BJ (cell line): Measurements from ENCODE around the gene EGLN2. TPM values are rescaled to one million over a fixed set of nuclear protein-coding genes. Genes with fewer than 3 reads are reported as not detected.
"Not testable (repeated sequence)": the region's sequence is repeated elsewhere in the genome, so short reads cannot be mapped to it uniquely, and the experiment has no call there.

ENCODE experiments used
- CTCF ChIA-PET: fragments of 350-600 bp; formaldehyde crosslinking; extraction: SDS; loops from one replicate; lab custom pipeline; 2021; ENCODE audit warnings: antibody characterized with exemption, inconsistent platforms; lab: Yijun Ruan, JAX
- POLR2A ChIA-PET: fragments of 300-600 bp; sonication (Branson Sonifier 250); formaldehyde crosslinking; extraction: SDS; loops from one replicate; lab custom pipeline; 2021; ENCODE audit warnings: antibody characterized with exemption; lab: Charles Lee
- DNase-seq: peaks from one replicate; pipeline ENCODE4 v3.0.0-alpha.2; 2011; ENCODE audit warnings: low read depth
- H3K27me3 ChIP-seq: 2 replicates; pipeline ENCODE4 v1.6.0; 2011; ENCODE audit warnings: low read length; ENCODE audit not compliant: control insufficient read depth, insufficient read depth
- H3K36me3 ChIP-seq: 2 replicates; pipeline ENCODE4 v1.5.1; 2011; ENCODE audit warnings: low read length; ENCODE audit not compliant: control insufficient read depth, insufficient read depth
- H3K4me3 ChIP-seq: 2 replicates; pipeline ENCODE4 v1.5.1; 2011; ENCODE audit warnings: low read depth, mild to moderate bottlenecking, control low read depth, low read length
- polyA plus RNA-seq: library from polyadenylated mRNA; depleted of rRNA; stranded (reverse); fragments of >200 nt; gene quantifications from 2 replicates; pipeline ENCODE4 v1.2.3, GENCODE V29; 2011
- TF ChIP-seq, protein P1 (sequence below): IDR thresholded peaks from 2 replicates; pipeline ENCODE4 v1.5.1; 2011; ENCODE audit warnings: low read depth, mild to moderate bottlenecking, control low read depth, inconsistent platforms, low read length, moderate library complexity; ENCODE audit not compliant: insufficient read depth

The EGLN2 gene
- polyA plus RNA-seq, 1 experiment: 65.5 TPM

DNA sequence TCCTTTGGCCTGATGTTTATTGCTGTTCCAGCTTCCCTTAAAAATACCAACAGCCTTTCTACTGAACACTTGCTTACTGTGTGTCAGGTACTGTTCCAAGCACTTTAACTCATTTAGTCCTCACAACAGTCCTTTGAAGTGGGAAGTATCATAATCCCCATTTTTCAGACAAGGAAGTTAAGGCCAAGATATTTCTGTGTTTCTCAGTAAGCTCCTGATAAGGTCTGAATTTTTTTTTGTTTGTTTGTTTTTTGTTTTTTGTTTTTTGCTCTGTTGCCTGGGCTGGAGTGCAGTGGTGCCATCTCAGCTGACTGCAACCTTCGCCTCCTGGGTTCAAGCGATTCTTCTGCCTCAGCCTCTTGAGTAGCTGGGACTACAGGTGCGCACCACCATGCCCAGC, 40.5 kb upstream of the EGLN2 start:
- CTCF ChIA-PET: no interaction called here
- no peaks in the 10 kb centered on the region for H3K27me3 ChIP-seq

DNA sequence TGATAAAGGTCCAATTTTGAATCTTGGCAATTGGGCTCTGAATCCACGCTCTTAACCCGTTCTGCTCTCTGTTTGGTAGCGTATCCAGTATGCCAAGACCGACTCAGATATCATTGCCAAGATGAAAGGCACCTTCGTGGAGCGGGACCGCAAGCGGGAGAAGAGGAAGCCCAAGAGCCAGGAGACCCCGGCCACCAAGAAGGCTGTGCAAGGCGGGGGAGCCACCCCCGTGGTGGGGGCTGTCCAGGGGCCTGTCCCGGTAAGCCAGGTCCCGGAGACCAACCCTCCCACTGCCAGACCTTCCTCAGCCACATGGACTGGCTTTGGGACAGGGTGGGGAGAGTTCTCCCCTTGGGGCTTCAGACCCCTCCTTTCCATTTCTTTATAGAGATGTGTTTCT, 39.6 kb upstream of the EGLN2 start:
- Histone ChIP-seq H3K36me3 (peaks cover 39% of the 10 kb centered on the region), H3K4me3 (no peak overlapping the region), H3K27me3 (no peaks in the 10 kb centered on the region)
- DNase-seq: no peak
- CTCF ChIA-PET: no interaction called here
- TF ChIP-seq, protein P1, sequence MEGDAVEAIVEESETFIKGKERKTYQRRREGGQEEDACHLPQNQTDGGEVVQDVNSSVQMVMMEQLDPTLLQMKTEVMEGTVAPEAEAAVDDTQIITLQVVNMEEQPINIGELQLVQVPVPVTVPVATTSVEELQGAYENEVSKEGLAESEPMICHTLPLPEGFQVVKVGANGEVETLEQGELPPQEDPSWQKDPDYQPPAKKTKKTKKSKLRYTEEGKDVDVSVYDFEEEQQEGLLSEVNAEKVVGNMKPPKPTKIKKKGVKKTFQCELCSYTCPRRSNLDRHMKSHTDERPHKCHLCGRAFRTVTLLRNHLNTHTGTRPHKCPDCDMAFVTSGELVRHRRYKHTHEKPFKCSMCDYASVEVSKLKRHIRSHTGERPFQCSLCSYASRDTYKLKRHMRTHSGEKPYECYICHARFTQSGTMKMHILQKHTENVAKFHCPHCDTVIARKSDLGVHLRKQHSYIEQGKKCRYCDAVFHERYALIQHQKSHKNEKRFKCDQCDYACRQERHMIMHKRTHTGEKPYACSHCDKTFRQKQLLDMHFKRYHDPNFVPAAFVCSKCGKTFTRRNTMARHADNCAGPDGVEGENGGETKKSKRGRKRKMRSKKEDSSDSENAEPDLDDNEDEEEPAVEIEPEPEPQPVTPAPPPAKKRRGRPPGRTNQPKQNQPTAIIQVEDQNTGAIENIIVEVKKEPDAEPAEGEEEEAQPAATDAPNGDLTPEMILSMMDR: no peak
- POLR2A ChIA-PET: no interaction called here

More for the DNA sequence above, 40.5 kb upstream of the EGLN2 start:
- Histone ChIP-seq H3K36me3 (peaks cover 32% of the 10 kb centered on the region), H3K4me3 (no peak overlapping the region)
- no peak for DNase-seq
- TF ChIP-seq, protein P1: no peak
- POLR2A ChIA-PET: no interaction called here

DNA sequence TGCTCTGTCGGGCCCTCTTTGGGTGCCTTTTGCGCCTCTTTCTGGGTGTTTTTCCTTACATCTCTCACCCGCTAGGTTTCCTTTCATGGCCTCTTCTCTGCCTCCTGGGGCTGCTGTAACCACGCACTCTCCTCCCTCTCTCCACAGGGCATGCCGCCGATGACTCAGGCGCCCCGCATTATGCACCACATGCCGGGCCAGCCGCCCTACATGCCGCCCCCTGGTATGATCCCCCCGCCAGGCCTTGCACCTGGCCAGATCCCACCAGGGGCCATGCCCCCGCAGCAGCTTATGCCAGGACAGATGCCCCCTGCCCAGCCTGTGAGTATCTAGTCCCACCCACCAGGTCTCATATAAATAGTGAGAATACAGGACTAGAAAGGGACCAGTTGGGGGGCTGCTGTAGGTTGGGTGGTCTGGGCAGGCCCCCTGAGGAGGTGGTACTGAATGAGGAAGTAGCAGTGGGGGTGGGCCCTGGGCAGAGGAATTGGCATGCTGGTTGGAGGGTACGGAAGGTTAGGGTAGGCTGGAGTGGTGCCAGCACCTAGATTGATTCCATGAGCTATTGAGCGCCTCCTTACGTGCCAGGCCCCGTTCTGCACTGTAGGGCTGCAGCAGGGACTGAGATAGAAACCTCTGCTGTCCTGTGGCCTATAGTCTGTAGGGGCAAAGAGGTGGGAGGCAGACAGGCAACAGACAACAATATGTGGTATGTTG, 36.1 kb upstream of the EGLN2 start:
- no peaks in the 10 kb centered on the region for H3K27me3 ChIP-seq
- TF ChIP-seq, protein P1: no peak
- no peak overlapping the region for H3K4me3 ChIP-seq
- ChIA-PET POLR2A (no interaction called here), CTCF (no interaction called here)
- DNase-seq: no peak
- H3K36me3 ChIP-seq: peaks cover 42% of the 10 kb centered on the region

DNA sequence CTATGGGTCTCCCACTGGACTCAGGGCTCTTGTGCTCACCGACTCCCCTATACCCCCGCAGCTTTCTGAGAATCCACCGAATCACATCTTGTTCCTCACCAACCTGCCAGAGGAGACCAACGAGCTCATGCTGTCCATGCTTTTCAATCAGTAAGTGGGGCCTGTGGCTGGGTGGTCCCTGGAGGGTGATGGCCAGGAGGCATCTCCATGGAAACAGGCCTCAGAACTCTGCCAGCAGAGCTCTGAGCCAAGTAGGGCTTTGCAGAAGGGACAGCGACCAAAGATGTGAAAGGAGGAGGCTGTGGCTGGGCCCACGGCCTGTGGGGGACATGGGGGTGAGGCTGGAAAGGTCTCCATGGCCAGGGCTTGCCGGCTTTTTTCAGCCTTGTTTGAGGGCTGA, 35.5 kb upstream of the EGLN2 start:
- Histone ChIP-seq H3K4me3 (no peak overlapping the region), H3K36me3 (peaks cover 40% of the 10 kb centered on the region), H3K27me3 (no peaks in the 10 kb centered on the region)
- ChIA-PET POLR2A (no interaction called here), CTCF (no interaction called here)
- TF ChIP-seq, protein P1: no peak
- no peak for DNase-seq

DNA sequence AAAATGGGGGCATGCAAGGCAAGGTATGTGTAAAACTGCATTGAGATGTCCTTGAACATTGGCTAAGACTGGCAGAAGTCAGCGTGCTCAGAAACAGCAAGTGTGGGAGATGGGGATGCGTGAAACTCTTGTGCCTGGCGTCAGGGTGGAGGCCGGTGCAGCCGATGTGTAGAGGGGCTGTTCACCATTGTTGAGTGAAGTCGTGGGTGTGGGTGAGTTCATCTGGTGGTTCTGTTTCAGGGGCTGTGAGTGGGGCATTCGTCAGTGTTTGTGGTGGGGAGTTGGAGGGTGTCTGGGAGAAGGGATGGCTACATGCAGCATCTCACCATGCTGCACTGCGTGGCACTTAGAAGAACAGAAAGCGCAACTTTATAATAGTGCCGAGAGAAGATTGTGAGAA, 35.0 kb upstream of the EGLN2 start:
- H3K27me3 ChIP-seq: no peaks in the 10 kb centered on the region
- H3K4me3 ChIP-seq: no peak overlapping the region
- H3K36me3 ChIP-seq: peaks cover 40% of the 10 kb centered on the region
- TF ChIP-seq, protein P1: no peak
- POLR2A ChIA-PET: no interaction called here
- no peak for DNase-seq
- CTCF ChIA-PET: no interaction called here

DNA sequence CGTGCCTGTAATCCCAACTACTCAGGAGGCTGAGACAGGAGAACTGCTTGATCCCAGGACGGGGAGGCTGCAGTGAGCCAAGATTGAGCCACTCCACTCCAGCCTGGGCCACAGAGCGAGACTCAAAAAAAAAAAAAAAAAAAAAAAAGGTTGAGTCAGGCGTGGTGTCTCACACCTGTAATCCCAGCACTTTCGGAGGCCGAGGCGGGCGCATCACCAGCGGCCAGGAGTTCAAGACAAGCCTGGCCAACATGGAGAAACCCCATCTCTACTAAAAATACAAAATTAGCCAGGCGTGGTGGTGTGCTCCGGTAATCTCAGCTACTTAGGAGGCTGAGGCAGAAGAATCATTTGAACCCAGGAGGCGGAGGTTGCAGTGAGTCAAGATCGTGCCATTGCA, 32.6 kb upstream of the EGLN2 start:
- CTCF ChIA-PET: interaction anchor here (1.2 kb wide), 1 partner anchor 13 kb away, joined by 4 read pairs; no protein-coding TSS in a partner anchor
- H3K4me3 ChIP-seq, DNase-seq, H3K27me3 ChIP-seq, POLR2A ChIA-PET: not testable (repeated sequence)
- H3K36me3 ChIP-seq: peaks cover 28% of the 10 kb centered on the region
